Kidney glomerular epithelial cell (primary cell): ENCODE results near the gene FIGNL1.
A peak's percentile ranks its signal among the peaks of the same experiment; 100 is the strongest.

Experiments used
- DNase-seq: peaks from one replicate; lab custom pipeline; 2025; lab: John Stamatoyannopoulos, UW

FIGNL1 gene, protein sequence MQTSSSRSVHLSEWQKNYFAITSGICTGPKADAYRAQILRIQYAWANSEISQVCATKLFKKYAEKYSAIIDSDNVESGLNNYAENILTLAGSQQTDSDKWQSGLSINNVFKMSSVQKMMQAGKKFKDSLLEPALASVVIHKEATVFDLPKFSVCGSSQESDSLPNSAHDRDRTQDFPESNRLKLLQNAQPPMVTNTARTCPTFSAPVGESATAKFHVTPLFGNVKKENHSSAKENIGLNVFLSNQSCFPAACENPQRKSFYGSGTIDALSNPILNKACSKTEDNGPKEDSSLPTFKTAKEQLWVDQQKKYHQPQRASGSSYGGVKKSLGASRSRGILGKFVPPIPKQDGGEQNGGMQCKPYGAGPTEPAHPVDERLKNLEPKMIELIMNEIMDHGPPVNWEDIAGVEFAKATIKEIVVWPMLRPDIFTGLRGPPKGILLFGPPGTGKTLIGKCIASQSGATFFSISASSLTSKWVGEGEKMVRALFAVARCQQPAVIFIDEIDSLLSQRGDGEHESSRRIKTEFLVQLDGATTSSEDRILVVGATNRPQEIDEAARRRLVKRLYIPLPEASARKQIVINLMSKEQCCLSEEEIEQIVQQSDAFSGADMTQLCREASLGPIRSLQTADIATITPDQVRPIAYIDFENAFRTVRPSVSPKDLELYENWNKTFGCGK

DNA sequence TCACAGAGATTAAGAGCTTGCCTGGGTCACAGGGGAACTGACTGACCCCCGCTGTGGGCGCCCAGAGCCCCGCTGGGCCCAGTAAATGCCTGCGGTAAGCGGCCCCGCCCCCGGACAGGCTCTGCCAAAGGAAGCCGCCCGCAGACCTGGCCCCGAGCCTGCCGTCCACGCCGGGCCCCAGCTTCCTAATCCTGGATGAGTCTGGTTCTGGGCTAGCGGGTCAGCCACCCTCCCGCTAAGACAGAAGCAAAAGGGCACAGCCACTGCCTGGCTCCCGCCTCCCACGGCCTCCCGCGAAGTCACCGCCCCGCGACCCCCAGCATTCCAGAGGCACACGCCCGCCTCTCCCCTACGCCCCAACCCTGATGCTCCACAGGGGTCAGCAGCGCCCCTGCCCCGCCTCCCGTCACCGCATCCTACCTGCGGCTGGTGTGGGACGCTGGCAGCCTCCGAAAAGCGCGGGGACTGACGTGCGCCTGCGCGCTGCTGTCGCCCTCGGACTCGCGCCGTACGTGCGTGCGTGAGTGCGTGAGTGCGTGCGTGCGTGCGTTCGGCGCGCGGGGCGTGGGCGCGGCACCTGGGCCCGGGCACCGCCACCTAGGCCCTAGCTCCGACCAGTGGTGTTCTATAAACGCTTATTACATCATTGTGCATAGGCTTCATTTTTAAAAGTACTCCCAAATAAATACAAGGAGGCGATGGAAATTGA, at the start of gene FIGNL1:
Gene FIGNL1 (minus strand): TSS at position 470 of the 709 bp plus-strand sequence. CDS start 3,063 bp downstream, outside the sequence.
- DNase-seq = peak; percentile 56

DNA sequence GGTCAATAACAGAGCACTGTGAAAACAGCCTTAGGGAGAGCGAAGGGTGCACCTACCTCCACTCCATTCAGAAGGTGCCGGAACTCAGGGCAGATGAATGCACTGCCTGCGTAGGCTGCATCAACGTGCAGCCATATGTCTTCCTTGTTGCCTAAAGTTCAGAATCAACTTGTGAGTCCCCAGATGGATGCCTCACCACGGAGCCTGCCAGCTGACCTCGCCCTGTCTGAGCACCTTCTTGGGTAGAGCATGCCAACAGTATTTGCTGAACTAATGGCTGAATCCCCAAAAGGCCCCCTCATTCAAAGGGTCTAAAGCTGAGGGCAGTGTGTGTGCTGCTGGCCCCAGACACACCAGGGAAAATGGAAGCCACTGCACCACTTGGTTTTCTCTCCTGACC, 48.9 kb upstream of the FIGNL1 start:
- DNase-seq = no peak

DNA sequence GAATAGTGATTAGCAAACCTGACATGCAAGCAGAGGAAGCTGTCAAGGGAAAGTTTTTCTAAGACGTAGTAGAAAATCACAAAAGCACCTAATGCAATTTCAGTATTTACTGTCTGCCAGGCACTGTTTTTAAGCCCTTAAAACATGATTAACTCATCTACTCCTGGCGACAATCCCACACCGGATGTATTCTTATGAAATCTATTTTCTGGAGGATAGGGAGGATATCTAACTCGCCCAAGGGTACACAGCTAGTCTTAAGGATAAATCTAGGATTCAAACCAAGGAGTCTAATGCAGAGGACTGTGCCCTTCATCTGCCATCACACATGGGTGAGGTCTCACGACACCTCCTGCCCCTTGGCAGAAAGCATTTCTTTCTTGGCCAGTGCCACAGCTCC, 47.8 kb upstream of the FIGNL1 start:
- no peak for DNase-seq

DNA sequence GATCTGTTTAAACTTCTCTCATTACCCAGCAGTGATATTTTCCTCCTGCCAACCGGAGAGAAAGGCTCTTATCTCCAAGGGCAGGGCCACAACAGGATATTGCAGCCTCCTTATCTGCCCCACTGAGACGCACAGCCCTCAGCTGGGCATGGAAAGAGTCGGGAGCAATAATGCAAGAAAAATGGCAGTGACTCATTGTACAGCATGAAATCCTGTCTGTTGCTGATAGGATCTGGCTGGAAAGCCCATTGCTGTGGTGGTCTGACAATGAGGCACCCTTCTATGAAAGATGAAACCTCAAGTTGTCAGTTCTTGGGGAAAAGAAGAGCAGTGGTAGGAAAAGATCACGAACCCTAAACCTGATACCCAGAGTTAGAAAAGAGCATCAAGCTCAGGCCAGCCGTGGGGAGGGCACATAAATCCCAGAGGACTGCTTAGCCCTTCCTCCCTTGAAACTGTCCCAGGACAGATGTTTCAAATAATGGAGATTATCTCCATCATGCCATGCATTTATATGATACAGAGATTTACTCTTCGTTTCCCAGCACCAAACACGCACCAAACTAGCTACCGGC, 47.0 kb upstream of the FIGNL1 start:
- DNase-seq = no peak

DNA sequence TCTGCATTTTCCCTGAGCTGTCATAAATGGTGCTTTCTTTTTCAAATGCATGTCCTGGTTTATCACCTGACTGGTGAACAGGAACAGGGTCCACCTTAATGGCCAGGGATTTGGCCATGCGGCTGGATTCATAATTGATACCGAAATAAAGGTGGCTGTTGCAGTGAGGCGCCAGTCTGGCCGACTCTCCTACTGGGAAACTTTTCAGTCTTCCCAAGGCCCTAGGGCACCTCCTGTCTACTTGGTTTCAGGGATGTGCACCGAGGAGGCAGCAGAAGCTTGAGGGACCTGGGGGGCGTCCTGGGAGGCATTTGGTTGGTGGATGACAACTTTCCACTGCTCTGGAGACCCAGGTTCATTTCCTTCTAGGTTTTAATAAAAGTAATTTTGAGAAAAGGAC, 46.4 kb upstream of the FIGNL1 start:
- DNase-seq = no peak

DNA sequence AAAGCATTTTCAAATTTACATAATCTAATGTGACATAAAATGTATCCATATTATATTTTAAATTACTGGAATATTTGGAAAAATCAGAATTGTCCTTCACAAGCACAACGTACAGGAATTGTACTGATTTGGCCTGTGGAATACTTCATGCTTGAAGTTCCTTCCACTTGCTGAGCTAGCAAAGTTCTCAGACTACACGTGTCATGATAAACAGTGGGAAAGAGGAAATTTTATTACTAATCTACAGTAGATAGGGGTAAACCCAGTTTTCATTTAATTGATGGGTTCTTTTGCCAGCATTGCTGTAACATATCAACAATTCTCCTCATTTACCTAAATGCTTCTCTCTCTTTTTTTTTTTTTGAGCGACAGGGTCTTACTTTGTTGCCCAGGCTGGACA, 45.6 kb upstream of the FIGNL1 start:
- no peak for DNase-seq

DNA sequence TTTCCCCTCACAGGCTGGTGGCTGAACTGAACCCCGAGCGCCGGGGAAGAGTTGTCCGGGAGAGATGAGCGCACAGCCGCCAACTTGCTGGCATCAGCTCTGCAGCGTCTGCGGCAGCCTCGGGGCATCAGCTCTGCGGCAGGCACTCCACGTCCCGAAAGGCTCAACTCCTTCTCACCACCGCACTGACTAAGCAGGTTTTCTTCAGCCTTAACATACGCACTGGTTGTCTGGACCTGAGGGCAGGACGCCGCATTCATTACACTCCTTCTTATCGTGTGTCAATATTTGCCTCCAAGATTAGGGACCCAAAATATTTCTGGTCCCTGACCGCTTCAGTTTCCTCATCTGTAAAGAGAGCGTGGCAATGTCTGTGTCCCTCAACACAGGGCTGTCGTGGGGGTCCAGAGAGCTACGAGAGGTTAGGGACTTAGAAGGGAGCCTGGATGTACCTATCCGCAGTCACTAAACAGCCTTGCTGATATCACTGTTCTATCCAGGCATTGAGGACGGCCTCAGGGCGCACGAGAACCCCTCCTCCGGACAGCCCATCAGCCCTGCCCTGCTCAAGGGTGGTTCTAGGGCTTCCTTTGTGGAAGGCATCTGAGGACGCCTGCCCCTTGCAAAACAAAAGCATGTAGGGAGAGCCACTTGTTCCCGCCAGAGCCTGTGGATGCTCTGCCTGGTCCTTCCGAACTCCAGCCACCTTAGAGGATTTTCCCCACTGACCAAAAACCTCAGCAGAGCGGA, 42.8 kb upstream of the FIGNL1 start:
- DNase-seq = no peak

DNA sequence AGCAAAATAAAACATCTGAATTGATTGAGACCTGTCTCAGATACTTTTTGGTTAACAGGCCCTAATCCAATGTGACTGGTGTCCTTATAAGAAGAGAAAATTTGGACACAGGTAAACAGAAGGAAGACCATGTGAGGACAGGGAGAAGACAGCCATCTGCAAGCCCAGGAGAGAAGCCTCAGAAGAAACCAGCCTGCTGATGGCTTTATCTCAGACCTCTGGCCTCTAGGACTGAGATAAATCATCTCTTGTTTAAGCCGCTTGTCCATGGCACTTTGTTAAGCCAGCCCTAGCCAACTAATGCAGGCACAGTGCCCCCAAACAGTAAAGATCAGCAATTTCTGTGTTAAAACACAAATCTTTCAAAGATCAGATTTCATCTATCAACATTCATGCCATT, 41.8 kb upstream of the FIGNL1 start:
- DNase-seq = no peak

DNA sequence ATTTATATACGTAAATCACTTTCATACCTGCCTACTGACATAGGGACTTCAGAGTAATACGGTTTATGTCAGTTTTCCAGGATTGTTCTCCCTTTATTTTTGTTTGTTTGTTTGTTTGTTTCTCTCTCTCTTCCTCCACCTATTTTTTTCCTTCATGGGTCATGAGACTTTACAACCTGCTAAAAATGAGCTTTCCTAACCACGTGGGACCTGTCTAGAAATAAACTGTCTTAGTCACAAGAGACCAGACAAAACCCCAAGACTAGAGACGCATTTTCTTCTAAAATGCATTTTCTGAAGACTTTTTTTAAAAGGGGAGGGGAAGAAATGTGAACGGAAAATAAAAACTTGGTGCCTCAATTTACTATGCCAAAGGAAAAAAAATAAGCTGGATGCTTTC, 41.1 kb upstream of the FIGNL1 start:
- DNase-seq = no peak

DNA sequence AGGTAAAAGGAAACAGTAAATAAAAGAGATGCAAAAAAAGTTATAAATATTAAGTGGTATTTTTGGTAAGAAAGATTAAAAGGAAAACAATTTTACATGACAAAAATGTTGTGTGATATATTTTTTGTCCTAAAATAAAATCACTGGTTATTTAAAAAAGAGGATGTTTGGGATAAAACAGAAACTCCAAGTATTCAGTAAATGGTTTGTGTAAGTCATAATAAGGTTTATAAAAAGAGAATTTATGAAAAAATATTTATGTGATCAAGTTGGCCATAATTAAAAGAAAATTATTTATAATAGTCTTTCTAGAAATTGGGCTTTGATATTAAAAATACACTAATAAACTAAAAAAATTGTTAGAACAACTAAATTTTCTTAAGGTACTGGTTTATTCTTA, 38.2 kb upstream of the FIGNL1 start:
- DNase-seq = no peak

DNA sequence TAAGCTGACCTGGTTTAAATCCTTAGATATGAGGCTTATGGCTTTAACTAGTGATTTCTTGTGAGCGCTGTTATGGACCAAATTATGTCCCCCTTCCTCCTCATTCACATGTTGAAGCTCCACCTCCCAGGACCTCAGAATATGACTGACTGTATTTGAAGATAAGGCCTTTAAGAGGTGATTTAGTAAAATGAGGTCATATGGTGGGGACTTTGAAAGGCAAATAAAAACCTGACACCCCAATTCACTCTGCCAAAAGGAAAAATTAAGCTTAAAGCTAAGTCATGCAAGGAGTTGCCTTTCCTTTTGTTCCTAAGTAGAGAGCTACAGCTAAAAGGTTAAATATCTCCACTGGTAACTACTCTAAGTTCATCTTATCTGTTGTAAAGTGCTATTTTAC, 36.4 kb upstream of the FIGNL1 start:
- DNase-seq = no peak

DNA sequence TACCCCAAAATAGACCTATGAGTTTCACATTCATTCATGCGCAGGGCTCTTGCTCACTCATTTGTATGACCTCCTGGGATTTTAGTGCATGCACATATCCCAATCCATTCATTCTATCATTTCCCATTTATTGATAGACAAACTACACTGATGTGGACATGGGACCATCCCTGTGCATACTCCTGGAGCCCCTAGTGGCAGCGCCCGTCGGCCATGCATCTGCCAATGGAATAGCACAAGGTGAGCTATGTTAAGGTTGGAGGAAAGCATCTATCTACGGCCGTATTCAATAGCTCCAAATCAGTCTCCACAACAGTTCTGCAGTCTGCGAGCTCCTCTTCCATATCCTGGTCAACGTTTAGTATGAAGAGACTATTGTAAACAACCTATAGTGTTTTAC, 31.7 kb upstream of the FIGNL1 start:
- no peak for DNase-seq

DNA sequence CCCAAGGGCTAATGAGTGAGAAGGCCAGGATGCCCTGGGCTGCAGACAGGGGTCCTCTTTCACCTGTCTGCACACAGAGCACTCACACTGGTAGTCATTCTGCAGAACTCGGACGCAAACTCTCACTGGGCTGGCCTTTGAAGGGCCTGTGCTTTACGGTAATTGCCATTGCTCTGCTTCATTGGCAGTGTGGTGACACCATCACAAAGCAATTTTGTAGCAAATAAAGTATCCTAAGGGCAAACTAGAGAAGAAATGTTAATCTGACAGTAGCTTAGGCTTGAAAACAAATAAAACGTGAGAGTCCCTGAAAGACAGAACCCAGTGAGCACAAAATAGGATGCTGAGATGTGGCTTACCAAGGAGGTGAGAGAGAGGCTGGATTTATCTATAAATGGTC, 30.6 kb upstream of the FIGNL1 start:
- DNase-seq = no peak

DNA sequence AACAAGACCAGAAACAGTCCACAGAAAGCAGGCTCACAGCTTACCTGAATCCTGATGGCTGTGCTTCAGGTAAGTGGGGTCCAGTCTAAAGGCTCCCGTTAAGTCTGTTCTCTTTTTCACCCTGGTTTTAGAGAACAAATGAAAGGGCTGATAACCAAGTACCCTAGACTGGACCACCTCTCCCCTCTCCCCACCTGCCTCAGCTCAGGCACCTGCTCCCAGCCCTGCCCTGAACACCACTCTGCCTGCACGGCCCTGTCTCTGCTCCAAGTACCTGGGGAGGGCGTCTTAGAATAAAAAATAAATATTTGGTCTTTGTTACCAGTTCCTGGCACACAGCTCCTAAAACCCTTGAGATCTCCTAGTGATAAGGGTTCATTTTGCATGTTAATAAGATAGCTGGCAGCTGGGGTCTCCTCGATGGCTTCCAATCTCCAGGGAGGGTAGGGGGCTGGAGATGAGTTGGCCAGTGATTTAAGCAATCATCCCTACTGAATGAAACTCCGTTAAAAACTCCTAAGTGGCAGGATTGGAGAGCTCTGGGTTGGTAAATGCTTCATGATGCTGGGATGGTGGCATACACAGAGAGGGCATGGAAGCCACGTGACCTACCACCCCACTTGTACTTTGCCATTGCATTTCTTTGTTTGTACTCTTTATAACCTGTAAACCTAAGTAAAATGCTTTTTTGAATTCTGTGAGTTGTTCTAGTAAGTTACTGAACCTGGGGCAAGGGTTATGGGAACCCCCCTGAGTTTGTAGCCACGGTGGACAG, 29.8 kb upstream of the FIGNL1 start:
- no peak for DNase-seq

DNA sequence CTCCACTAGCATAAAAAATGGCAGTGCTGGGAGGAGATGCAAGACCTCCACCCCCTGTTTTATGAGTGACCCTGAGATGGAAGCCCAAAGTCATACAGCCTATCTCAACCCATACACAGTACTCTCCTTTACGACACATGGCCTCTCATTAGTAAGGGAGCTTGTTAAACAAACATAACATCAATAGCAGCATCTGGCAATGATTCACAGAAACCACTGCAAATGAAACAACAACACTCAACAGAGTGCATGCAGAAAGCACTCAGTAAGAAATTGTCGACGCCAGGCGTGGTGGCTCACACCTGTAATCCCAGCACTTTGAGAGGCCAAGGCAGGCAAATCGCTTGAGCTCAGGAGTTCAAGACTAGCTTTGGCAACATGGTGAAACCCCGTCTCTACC, 27.5 kb upstream of the FIGNL1 start:
- DNase-seq = no peak

DNA sequence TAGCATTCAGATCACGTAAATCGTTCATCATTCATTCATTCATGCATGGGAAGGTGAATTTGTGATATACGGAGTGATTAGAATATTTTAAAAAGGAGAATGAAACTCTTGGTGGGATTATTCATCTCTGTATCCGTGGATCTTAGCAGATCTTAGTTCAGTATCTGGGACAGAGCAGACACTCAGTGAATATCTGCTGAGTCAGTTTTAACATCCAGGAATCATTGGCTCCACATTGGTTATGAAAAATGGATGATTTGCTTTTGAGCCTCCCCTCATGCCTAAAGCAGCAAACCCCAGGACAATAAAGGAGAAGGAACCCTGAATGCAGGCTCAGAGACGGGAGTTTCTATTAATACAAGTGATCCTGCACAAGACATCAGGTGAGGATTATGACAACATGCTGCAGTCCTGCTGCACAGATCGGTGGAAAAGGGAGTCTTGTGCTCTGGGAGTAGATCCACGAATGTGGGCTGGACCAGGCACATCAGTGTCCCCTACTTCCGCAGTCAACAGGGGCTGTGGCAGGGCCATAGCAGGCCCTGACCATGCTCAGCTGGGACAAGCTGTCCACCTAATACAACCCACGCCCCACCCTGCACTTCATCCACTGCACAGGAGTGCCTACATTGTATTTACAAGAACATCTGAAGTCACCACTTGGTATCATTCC, 26.9 kb upstream of the FIGNL1 start:
- no peak for DNase-seq

DNA sequence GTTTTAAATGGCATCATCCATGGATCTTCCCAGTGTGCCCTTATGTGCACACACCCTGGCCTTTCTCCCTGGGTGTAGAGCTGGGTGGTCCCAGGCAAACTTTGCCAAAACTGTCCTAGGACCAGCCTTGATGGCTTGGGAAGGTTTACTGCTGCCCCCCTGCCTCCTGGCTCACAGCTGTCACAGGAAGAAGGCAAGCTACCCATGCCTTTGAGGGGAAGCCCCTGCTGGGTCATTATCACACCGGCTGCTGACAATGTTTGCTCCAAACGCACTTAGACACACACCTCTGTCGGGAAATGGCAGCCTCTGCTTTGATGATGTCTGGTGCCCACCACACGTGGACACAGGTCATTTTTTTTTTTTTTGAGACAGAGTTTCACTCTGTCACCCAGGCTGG, 25.2 kb upstream of the FIGNL1 start:
- no peak for DNase-seq

DNA sequence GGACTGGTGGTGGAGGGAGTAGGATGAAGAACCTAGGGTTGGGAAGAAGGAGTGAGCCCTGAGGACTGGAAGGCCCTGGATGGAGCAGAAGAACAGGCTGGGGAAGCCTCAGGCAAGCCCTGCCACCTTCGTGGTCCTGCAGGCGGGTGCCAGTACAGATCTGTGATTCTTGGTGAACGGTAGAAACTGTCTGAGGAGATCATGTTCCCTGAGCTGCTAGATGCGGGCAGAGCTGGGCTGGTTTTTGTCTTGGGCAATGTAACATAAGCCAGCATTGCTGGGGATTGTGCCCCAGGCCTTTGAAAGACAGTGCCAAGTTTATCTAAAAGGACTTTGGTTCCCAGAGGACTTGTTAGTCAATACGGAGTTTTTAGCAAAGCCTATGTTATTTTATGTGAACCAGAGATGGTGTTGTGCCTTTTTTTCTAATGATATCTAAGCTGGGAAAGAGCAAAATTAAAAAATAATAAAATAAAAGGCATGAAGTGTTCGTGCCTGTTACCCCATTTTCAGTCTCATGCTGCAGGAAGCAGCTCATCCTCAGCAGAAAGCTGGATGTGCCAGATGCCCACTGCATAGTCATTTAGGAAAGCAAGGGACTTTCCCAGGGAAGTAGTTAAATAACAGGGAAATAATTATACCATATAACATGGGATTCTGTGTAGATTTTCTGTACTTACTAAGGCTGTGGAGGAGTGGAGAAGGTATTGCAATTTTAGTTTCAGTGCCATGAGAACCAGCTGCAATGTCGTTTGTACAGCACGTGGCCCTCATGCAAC, 24.4 kb upstream of the FIGNL1 start:
- DNase-seq = no peak

DNA sequence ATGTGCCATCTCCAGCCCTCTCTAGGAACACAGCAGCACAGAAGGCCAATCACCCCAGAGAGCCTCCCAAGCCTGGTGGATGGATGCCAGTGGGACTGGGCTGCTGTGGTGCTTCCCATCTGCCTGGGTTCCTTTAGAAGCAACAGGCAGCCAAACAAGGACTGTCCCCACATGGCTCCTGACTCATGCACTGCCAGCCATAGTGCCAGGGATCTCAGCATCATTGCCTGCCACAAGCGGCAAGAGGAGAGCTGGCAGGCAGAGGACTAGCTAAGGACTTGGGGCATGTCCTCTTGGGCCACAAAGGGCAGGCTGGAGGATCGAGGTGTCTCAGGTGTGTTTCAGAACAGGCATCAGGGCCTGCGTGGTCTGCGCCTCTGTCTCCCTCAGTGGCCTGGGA, 23.4 kb upstream of the FIGNL1 start:
- DNase-seq = no peak

DNA sequence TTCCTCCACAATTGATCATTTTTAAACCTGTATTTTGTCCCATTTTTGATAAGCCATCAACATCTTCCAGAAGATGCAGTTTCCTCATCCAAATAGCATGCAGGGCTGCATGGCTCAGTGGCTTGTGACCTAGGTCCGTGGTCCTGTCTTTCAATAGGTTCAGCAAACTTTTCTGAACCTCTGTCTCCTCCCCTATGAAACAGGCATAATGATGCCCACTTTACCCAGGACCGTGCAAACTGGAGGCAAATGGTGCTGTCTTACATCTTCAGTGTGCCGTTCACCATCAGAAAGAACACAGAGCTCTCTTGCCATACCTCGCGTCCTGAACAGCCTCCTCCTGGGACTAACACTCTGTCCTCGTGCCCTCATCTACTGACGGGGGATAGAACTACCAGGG, 22.3 kb upstream of the FIGNL1 start:
- DNase-seq = no peak
